GM12873 (cell line): Measurements from ENCODE around the gene SRSF8.

ENCODE experiments used
- TF ChIP-seq, protein P1 (sequence below): IDR thresholded peaks from 2 replicates; pipeline ENCODE4 v1.5.1; 2012; ENCODE audit warnings: low read depth, mild to moderate bottlenecking, moderate library complexity, low read length, control low read depth; ENCODE audit not compliant: insufficient read depth; ENCODE audit errors: missing control alignments

Gene SRSF8

DNA sequence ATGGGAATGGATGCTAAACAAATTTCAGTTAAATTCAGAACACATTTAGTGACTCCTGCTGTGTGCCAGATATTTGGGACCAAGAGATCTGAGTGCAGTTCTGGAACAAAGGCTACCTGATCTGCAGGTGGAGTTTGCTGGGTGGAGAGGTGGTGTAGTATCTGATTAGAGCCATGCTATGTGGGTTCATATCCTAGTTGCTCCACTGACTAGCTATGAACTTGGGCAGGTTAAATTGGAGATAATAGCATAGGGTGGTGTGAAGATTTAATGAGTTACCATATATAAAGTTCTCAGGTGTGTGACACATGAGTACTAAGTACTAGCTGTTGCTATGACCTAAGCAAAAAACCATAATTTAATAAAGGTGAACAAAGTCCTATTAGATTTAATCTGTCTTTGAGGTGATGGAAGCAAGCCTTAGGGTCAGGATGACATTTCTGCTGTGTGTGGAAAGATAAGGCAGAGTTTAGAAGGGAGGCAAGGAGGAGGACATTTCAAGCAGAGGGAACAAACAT is 25.0 kb downstream of the SRSF8 start:
- TF ChIP-seq, protein P1, sequence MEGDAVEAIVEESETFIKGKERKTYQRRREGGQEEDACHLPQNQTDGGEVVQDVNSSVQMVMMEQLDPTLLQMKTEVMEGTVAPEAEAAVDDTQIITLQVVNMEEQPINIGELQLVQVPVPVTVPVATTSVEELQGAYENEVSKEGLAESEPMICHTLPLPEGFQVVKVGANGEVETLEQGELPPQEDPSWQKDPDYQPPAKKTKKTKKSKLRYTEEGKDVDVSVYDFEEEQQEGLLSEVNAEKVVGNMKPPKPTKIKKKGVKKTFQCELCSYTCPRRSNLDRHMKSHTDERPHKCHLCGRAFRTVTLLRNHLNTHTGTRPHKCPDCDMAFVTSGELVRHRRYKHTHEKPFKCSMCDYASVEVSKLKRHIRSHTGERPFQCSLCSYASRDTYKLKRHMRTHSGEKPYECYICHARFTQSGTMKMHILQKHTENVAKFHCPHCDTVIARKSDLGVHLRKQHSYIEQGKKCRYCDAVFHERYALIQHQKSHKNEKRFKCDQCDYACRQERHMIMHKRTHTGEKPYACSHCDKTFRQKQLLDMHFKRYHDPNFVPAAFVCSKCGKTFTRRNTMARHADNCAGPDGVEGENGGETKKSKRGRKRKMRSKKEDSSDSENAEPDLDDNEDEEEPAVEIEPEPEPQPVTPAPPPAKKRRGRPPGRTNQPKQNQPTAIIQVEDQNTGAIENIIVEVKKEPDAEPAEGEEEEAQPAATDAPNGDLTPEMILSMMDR, result no peak

DNA sequence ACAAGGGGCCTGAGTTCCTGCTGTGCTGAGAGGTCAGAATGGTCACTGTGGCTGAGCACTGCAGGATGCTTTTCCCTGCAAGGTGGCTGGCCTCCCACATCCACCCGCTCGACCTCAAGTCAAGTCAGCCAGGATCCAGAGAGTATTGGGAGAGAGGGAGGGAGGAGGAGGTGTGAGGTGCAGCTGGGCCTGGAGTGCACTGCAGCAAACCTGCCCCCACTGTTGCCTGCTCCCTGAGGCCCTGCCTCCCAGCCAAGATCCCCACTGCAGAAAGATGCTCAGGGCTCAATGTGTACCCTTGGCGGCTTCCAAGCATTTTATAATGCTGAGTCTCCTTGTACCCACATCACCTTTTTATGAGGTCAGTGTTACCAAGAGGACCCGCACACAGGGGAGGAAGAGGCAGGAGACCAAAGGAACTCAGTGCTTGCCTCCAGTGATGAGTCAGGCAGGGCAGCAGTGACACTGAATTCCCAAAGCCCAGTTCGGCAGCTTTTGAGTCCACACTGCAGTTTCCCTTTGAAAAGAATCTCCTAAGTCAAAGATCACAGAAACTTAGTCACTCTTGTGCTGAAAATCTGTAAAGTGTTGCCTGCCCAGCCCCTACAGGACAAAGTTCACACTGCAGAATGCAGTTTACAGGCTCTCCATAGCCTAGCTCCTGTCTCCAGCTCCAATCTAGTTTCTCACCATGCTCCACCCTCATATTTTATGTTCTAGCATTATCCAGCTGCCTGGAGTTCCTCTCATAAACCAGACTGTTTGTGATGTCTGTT is 26.0 kb downstream of the SRSF8 start:
- TF ChIP-seq, protein P1, result peak; percentile 78

DNA sequence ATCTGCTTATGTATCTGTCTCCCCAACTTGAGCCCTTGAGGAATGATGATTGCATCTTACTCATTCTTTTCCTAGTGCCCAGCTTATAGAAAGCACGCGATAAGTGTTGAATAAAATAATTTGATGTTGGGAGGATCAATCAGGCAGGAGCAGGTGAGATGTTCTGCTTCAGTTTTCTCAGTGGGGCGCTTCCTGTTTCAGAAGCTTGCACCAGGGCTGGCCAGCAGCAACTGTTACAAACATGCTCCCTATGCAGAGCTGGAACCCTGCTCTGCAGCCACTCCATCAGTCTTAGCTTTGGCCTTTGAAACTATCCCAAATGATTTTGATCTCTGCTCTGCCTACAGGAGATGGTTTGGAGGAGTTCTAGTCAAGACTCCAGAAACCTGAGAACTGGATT is 26.8 kb downstream of the SRSF8 start:
- TF ChIP-seq, protein P1, result no peak

GRCh38 chr11:95095858-95096587 is 29.3 kb downstream of the SRSF8 start:
- TF ChIP-seq, protein P1, result no peak

GRCh38 chr11:95097209-95097608 is 30.5 kb downstream of the SRSF8 start:
- TF ChIP-seq, protein P1, result no peak

DNA sequence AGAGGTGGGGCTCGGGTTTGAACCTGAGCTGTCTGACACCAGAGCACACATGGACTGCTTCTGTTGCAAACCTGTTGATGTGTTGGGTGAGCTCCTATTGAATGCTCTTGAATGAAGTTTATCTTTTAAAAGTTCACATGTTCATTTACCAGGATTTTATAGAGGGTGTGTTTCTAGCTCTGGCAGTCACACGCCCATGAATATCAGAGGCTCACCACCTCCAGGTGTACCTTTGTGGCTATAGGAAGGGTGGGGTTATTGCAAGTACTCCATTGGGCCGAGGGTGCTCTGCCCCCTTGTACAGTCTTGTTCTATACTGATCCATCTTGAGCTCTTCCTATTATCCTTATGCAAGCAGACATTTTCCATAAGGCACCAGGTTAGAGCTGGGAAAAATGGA is 32.1 kb downstream of the SRSF8 start:
- TF ChIP-seq, protein P1, result no peak

- TF ChIP-seq, protein P1, result no peak
Measured at GRCh38 chr11:95100191-95100648, 33.5 kb downstream of the SRSF8 start.
